Uterus (tissue), 2 donors: ENCODE measurements around the gene LCP2.

Experiments
- CTCF ChIP-seq, 4 experiments: fragments of 200-600 bp in 2 of 4; fragments of 450-650 bp in 2 of 4; sonication (generic) in 2 of 4; IDR thresholded peaks; one replicate each; pipeline ENCODE4 v1.5.1; 2016 to 2019; ENCODE audit warnings: antibody characterized with exemption in 4 of 4, mild to moderate bottlenecking in 2 of 4, moderate library complexity in 1 of 4
- POLR2A ChIP-seq, 2 donors: fragments of 450-650 bp; IDR thresholded peaks; one replicate each; pipeline ENCODE4 v1.6.1; 2016; ENCODE audit warnings: antibody characterized with exemption in 2 of 2, mild to moderate bottlenecking in 1 of 2, moderate library complexity in 1 of 2

GRCh38 chr5:170201311-170201710 is 96.3 kb downstream of the LCP2 start:
- TF ChIP-seq CTCF (IDR thresholded peaks at IDR 0.05) (no peak), POLR2A (IDR thresholded peaks at IDR 0.05) (no peak)
